GM12878 (cell line): Measurements from ENCODE around the gene FAM50A.

ENCODE experiments used
- BCL3 ChIP-seq: IDR thresholded peaks from 2 replicates; pipeline ENCODE4 v1.6.1; 2011; ENCODE audit warnings: borderline replicate concordance, low read depth, mild to moderate bottlenecking, moderate library complexity, low read length; ENCODE audit not compliant: insufficient read depth, poor library complexity, severe bottlenecking
- CTCF ChIP-seq, 3 experiments: IDR thresholded peaks in 2 of 3; conservative IDR thresholded peaks in 1 of 3; 2 replicates each; pipeline ENCODE4 v1.5.1; 2011; ENCODE audit warnings: low read depth in 3 of 3, low read length in 3 of 3, mild to moderate bottlenecking in 3 of 3, control low read depth in 2 of 3, moderate library complexity in 2 of 3, inconsistent platforms in 1 of 3, mixed read lengths in 1 of 3; ENCODE audit not compliant: control insufficient read depth in 2 of 3, insufficient read depth in 1 of 3; ENCODE audit errors: extremely low read depth in 1 of 3
- E2F4 ChIP-seq: IDR thresholded peaks from 2 replicates; pipeline ENCODE4 v1.6.1; 2012; ENCODE audit warnings: low read depth, low read length, improper control_type of control experiment
- EZH2 ChIP-seq: IDR thresholded peaks from 2 replicates; pipeline ENCODE4 v1.6.1; 2012; ENCODE audit warnings: low read depth, mild to moderate bottlenecking, control low read depth, inconsistent platforms, low read length, borderline replicate concordance; ENCODE audit not compliant: control insufficient read depth
- FOXM1 ChIP-seq: IDR thresholded peaks from 2 replicates; pipeline ENCODE4 v1.6.1; 2012; ENCODE audit warnings: low read depth, mild to moderate bottlenecking, inconsistent platforms, low read length, moderate library complexity
- NR2C2 ChIP-seq: IDR thresholded peaks from 2 replicates; pipeline ENCODE4 v1.6.1; 2011; ENCODE audit warnings: borderline replicate concordance, low read depth; ENCODE audit not compliant: control insufficient read depth, insufficient read length
- PAX5 ChIP-seq: IDR thresholded peaks from 2 replicates; pipeline ENCODE4 v1.6.1; 2011; ENCODE audit warnings: low read depth, low read length, borderline replicate concordance
- POLR2A ChIP-seq: IDR thresholded peaks from 2 replicates; pipeline ENCODE4 v1.6.1; 2011; ENCODE audit warnings: low read depth, mild to moderate bottlenecking, low read length
- RAD21 ChIP-seq: IDR thresholded peaks from 2 replicates; pipeline ENCODE4 v1.6.1; 2011; ENCODE audit warnings: mild to moderate bottlenecking, low read depth, low read length, moderate library complexity; ENCODE audit not compliant: insufficient read depth
- SUZ12 ChIP-seq: fragments of 200-600 bp; sonication (generic); IDR thresholded peaks from one replicate; pipeline ENCODE4 v1.6.1; 2018; ENCODE audit warnings: antibody characterized with exemption, mild to moderate bottlenecking; ENCODE audit not compliant: unreplicated experiment
- ZBED1 ChIP-seq: IDR thresholded peaks from 2 replicates; pipeline ENCODE4 v1.6.1; 2016; ENCODE audit warnings: borderline replicate concordance
- TF ChIP-seq, protein P1 (sequence below): IDR thresholded peaks from 2 replicates; pipeline ENCODE4 v1.6.1; 2012; ENCODE audit warnings: low read length, inconsistent platforms

GRCh38 chrX:154399527-154400368 is 44.2 kb upstream of the FAM50A start:
- peak; percentile 48 for TF ChIP-seq POLR2A
- TF ChIP-seq CTCF (IDR thresholded peaks at IDR 0.05 in 2 of 3, conservative IDR thresholded peaks at IDR 0.05 in 1 of 3; ENCODE audit: control insufficient read depth in 2 of 3, extremely low read depth in 1 of 3, insufficient read depth in 1 of 3, low read depth in 3 of 3, low read length in 3 of 3): no peak
- no peak for TF ChIP-seq NR2C2
- TF ChIP-seq EZH2: no peak
- TF ChIP-seq PAX5: no peak
- no peak for TF ChIP-seq FOXM1
- TF ChIP-seq RAD21: no peak
- TF ChIP-seq E2F4: no peak
- TF ChIP-seq, protein P1, sequence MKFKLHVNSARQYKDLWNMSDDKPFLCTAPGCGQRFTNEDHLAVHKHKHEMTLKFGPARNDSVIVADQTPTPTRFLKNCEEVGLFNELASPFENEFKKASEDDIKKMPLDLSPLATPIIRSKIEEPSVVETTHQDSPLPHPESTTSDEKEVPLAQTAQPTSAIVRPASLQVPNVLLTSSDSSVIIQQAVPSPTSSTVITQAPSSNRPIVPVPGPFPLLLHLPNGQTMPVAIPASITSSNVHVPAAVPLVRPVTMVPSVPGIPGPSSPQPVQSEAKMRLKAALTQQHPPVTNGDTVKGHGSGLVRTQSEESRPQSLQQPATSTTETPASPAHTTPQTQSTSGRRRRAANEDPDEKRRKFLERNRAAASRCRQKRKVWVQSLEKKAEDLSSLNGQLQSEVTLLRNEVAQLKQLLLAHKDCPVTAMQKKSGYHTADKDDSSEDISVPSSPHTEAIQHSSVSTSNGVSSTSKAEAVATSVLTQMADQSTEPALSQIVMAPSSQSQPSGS: no peak
- no peak for TF ChIP-seq SUZ12
- TF ChIP-seq BCL3: no peak
- TF ChIP-seq ZBED1: no peak
